DOHH2 (cell line): ENCODE results near the gene PRRX1.

Experiments used
- H3F3A ChIP-seq: fragments of 200-600 bp; sonication (generic), shearing (Covaris generic); 2 replicates; pipeline ENCODE4 v1.6.0; 2016; ENCODE audit warnings: antibody characterized with exemption, mild to moderate bottlenecking; ENCODE audit not compliant: control insufficient read depth, insufficient read depth
- H3K27ac ChIP-seq: fragments of 200-600 bp; sonication (generic); 2 replicates; pipeline ENCODE4 v1.5.1; 2014; ENCODE audit warnings: low read depth, mild to moderate bottlenecking, low read length, moderate library complexity
- H3K27me3 ChIP-seq: fragments of 200-600 bp; sonication (generic); 2 replicates; pipeline ENCODE4 v1.6.1; 2014; ENCODE audit warnings: mild to moderate bottlenecking, low read length, mixed read lengths; ENCODE audit not compliant: control insufficient read depth
- H3K36me3 ChIP-seq: fragments of 200-600 bp; sonication (generic); 2 replicates; pipeline ENCODE4 v1.6.1; 2014; ENCODE audit warnings: mild to moderate bottlenecking, low read length, moderate library complexity, mixed read lengths; ENCODE audit not compliant: control insufficient read depth
- H3K4me1 ChIP-seq: fragments of 200-600 bp; sonication (generic); 2 replicates; pipeline ENCODE4 v1.6.1; 2014; ENCODE audit warnings: mild to moderate bottlenecking, low read length, mixed read lengths; ENCODE audit not compliant: control insufficient read depth
- H3K4me2 ChIP-seq: fragments of 200-600 bp; sonication (generic); 2 replicates; pipeline ENCODE4 v1.6.0; 2014; ENCODE audit warnings: mild to moderate bottlenecking, low read length, moderate library complexity
- H3K4me3 ChIP-seq: fragments of 200-600 bp; sonication (generic); 2 replicates; pipeline ENCODE4 v1.5.1; 2014; ENCODE audit warnings: mild to moderate bottlenecking, low read length, mixed read lengths
- H3K79me2 ChIP-seq: fragments of 200-600 bp; sonication (generic); 2 replicates; pipeline ENCODE4 v1.6.1; 2014; ENCODE audit warnings: mild to moderate bottlenecking, low read length, mixed read lengths; ENCODE audit not compliant: control insufficient read depth
- H3K9me2 ChIP-seq: fragments of 200-600 bp; sonication (generic); replicated peaks from 2 replicates; pipeline ENCODE4 v1.6.1; 2014; ENCODE audit warnings: mild to moderate bottlenecking, low read length, mixed read lengths; ENCODE audit not compliant: control insufficient read depth
- H3K9me3 ChIP-seq: fragments of 200-600 bp; sonication (generic); 2 replicates; pipeline ENCODE4 v1.6.1; 2014; ENCODE audit warnings: antibody characterized with exemption, low read length, mixed read lengths; ENCODE audit not compliant: control insufficient read depth, insufficient read depth
- H4K20me1 ChIP-seq: fragments of 200-600 bp; sonication (generic); 2 replicates; pipeline ENCODE4 v1.6.0; 2014; ENCODE audit warnings: low read depth, mild to moderate bottlenecking, antibody characterized with exemption, low read length, moderate library complexity; ENCODE audit not compliant: control insufficient read depth, insufficient read depth
- CTCF ChIP-seq: fragments of 200-600 bp; sonication (generic); IDR thresholded peaks from one replicate; pipeline ENCODE4 v1.5.1; 2014; ENCODE audit warnings: antibody characterized with exemption, mild to moderate bottlenecking, low read depth, low read length; ENCODE audit not compliant: poor library complexity, severe bottlenecking
- EZH2phosphoT487 ChIP-seq: fragments of 200-600 bp; sonication (generic); IDR thresholded peaks from 2 replicates; pipeline ENCODE4 v1.6.1; 2017; ENCODE audit warnings: borderline replicate concordance, mild to moderate bottlenecking, antibody characterized with exemption, low read length, moderate library complexity, mixed read lengths

PRRX1 gene

GRCh38 chr1:170691258-170691657 lies 27.3 kb downstream of the PRRX1 start:
- Histone ChIP-seq H3F3A (no peaks in the 10 kb centered on the region), H3K4me1 (no peaks in the 10 kb centered on the region), H3K4me3 (no peak overlapping the region), H3K4me2 (no peak overlapping the region), H3K9me3 (no peaks in the 10 kb centered on the region), H3K36me3 (no peaks in the 10 kb centered on the region), H3K79me2 (no peaks in the 10 kb centered on the region), H4K20me1 (no peaks in the 10 kb centered on the region), H3K9me2 (no peaks in the 10 kb centered on the region), H3K27me3 (0 out of 2 replicates have a peak, but pooled peaks cover 3% of the 10 kb centered on the region), H3K27ac (no peak overlapping the region)
- TF ChIP-seq EZH2phosphoT487, result no peak
- no peak for TF ChIP-seq CTCF

- Histone ChIP-seq H3F3A (no peaks in the 10 kb centered on the region), H4K20me1 (no peaks in the 10 kb centered on the region), H3K9me2 (no peaks in the 10 kb centered on the region), H3K36me3 (no peaks in the 10 kb centered on the region), H3K4me1 (no peaks in the 10 kb centered on the region), H3K27ac (no peak overlapping the region), H3K4me2 (no peak overlapping the region), H3K9me3 (no peaks in the 10 kb centered on the region), H3K4me3 (no peak overlapping the region), H3K27me3 (0 out of 2 replicates have a peak, but pooled peaks cover 3% of the 10 kb centered on the region), H3K79me2 (no peaks in the 10 kb centered on the region)
- TF ChIP-seq CTCF (no peak), EZH2phosphoT487 (no peak)
Observed at GRCh38 chr1:170692866-170693575, 29.1 kb downstream of the PRRX1 start.

- H3K36me3 ChIP-seq, result no peaks in the 10 kb centered on the region
- H3K9me3 ChIP-seq, result no peaks in the 10 kb centered on the region
- no peak overlapping the region for H3K4me2 ChIP-seq
- H3K27ac ChIP-seq, result no peak overlapping the region
- H3K4me3 ChIP-seq, result no peak overlapping the region
- 0 out of 2 replicates have a peak, but pooled peaks cover 3% of the 10 kb centered on the region for H3K27me3 ChIP-seq
- no peaks in the 10 kb centered on the region for H3K79me2 ChIP-seq
- TF ChIP-seq EZH2phosphoT487, result no peak
- TF ChIP-seq CTCF, result no peak
- no peaks in the 10 kb centered on the region for H4K20me1 ChIP-seq
- no peaks in the 10 kb centered on the region for H3F3A ChIP-seq
- H3K4me1 ChIP-seq, result no peaks in the 10 kb centered on the region
- H3K9me2 ChIP-seq, result no peaks in the 10 kb centered on the region
Observed at GRCh38 chr1:170694172-170694926, 30.4 kb downstream of the PRRX1 start.
